Right hindlimb (tissue), 1 donor: Measurements from ENCODE around the gene FGFR3.

Experiments used
- DNase-seq: peaks from one replicate; pipeline ENCODE4 v3.0.0-alpha.2; 2018

The FGFR3 gene

DNA sequence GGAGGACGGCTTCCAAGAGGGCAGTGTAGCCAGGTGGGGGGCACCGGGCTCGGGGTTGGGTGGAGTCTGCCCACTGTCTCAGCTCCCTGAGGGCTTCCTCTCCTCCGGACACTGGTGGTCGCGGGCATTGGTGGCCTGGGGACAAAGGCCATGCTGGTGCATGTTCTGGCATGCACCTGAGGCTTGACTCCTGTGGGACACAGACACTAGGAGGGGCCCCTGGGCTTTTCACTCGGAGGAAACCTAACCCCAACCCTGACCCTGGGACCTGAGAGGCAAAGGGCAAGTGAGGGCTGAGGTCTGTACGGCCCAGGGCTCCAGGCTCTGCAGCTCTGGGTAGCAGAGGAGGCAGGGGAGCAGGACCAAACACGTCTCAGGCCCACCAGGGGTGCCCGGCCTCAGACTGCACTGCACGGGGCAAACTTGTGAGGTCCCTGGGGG is 22.3 kb upstream of the FGFR3 start:
- DNase-seq = no peak

DNA sequence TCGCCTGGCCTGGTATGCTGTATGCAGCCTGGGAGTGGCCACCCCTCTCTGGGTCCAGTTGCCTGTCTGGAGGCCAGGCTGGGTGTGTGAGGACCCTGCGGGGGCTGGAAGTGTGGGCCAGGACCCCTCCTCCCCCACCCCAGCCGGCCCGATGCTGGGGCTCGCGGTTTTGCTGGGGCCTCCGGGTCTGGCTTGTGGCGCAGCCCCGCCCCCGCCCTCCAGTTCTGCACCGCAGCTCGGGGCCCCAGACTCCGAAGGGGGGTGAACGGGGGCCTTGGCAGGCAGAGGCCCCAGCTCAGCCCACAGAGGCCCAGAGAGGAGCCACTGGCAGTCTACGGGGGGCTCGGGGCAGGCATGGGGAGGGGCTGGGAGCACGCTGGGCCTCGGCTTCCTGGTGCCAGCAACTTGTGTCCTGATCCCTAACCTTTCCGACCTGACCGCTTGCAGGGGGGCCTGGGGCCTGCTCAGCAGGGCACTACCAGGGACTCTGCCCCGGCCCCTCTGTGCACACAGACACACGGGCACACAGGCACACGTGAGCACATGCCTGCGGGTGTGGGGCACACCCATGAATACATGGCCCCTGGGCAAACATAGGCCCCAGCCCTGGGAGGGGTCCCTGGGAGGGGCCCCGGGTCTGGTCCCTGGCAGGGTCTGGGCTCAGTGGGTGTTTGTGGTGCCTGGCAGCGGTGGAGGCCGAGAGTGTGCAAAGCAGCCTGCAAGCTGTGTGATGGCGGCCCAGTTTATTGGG is 21.4 kb upstream of the FGFR3 start:
- peak; percentile 64 for DNase-seq

DNA sequence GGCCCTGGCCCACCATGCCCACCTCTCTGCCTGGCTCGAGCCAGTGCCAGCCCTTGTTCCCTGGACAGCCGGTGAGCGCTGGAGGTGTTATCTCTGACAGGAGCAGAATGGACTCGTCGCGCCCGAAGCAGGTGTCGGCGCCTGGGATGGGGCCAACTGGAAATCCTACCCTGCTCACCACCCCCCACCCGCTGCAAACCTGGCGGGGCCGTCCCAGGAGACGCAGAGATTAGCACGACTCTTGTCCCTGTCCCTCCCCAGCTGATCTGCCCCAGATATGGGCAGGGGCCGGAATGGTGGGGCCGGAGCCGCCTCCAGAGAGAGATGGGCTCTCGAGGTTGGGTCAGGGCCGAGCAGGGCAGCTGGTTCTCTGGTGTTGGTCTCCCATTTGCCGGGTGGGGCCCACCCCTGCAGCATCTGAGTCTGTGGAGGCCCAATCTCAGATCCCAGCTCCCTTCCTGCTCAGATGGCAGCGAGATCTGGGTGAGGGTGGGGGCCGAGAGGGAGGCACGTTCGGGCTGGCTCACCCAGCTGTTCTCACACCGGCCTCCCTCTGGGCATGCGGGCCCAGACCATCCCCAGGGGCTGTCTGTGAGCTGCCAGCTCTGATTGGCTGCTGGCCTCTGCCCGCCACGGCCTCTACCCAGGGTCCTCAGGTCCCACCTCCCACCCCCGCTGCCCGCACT is 20.1 kb upstream of the FGFR3 start:
- DNase-seq = no peak

DNA sequence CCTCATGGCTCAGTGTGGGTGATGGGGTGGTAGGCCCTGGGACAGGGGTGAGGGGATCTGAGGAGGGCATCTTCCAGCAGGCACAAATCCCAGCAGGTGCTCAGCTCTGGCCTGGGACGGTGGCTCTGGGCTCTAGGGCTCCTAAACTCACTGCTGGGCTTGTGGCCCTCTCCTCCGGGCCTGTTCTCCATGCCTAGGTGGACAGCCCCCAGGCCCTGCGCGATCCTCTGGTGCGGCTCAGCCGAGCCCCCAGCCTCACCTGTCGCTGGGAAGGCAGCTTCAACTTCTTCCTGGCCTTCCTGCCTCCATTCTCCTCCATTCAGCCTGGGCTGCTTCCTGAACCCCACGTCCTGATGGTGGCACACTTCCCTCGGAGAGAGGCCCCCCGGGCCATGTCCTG is 19.3 kb upstream of the FGFR3 start:
- no peak for DNase-seq

DNA sequence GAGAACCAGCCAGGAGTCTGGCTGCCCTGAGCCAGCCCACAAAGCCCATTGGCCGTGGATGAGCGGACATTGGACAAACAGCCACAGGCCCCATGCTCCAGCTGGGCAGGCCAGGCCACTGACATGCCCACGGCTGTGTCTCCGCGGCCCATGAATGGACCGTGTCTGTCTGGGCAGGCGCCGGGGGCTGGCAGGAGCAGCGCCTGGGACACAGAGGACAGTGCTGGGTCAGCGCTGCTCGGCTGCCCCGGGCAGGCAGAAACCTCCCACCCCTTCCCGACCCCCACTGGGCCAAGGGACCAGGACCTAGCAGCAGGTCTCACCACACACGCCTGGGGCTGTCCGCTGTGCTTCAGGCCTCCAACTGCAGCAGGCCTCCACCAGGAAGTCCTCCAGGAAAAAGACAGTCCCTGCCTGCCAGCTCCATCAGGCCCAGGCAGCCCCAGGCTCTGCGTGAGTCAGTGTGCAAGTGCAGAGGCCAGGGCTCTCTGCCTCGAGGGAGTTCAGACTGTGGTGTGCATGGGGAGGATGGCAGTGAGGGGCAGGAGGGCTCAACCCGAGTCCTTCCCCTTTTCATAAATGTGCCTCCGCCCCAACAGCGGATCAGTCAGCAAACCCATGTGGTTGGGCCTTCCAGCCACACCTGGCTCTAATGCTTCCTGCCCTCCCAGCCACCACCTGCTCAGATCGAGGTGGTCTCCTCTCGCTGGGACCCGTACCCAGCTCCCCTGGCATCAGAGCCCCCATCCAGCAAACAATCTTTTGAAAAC is 17.2 kb upstream of the FGFR3 start:
- no peak for DNase-seq

DNA sequence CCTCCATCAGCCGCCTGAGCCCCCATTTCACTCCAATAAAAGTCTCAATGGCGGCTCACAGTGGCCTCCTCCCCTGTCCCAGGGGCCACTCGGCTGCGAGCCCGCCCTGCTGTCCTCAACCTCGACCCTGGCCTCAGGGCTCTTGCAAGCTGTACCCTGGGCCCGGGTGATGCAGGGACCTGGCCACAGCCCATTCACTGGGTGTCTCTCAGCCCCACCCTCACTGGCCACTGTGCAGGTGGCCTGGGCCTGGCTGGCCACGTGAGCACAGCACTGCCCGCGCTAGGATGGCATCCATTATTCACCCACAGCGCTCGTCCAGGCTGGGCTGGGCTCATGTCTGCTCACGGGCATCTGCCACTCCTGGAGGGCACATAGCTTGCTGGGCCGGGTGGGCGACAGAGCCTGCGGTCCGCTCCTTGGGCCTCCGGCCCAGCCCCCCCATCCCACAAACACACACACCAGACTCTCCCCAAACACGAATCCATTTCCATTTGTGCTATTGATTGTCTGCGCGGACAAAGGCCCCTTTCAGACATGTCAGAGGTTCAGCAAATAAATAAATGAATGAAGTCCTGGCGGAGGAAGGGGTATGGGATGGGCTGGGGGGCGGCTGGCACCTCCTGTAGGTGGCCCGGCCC is 16.5 kb upstream of the FGFR3 start:
- DNase-seq = no peak

DNA sequence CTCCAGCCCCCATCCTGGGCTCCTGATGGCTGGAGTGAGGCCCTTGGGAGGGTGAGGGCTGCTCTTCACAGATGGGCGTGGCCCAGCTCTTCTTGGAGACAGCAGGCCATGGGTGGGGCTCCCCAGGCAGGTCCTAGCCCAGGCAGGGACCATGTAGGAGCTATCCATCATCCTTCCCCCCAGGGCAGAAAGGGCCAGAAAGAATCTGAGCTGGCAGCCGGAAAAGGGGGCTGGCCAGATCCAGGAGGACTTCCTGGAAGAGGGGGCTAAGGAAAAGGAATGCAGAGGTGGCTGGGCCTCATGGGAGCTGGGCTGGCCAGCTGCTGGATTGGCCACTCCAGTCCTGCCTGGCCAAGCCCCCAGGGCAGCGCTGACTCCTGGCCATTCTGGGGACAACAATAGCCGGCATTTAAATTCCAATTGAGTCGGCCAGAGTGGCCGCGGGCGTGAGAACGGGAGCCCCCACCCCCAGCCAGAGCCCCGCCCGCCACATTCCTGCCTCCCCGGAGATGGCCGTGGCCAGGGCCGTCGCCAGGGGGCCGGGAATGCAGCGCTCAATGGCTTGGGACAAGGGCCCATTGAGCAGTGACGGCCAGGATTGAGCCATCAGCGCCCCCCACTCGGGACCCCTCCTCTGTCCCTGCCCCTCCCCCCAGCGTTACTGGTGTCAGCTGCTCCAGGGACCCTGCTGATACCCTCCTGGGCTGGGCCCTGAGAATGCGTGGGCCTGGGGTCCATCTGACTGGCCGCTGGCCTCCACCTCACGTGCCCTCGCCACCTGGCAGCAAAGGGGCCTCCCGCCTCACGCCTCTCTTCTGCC is 15.1 kb upstream of the FGFR3 start:
- no peak for DNase-seq

DNA sequence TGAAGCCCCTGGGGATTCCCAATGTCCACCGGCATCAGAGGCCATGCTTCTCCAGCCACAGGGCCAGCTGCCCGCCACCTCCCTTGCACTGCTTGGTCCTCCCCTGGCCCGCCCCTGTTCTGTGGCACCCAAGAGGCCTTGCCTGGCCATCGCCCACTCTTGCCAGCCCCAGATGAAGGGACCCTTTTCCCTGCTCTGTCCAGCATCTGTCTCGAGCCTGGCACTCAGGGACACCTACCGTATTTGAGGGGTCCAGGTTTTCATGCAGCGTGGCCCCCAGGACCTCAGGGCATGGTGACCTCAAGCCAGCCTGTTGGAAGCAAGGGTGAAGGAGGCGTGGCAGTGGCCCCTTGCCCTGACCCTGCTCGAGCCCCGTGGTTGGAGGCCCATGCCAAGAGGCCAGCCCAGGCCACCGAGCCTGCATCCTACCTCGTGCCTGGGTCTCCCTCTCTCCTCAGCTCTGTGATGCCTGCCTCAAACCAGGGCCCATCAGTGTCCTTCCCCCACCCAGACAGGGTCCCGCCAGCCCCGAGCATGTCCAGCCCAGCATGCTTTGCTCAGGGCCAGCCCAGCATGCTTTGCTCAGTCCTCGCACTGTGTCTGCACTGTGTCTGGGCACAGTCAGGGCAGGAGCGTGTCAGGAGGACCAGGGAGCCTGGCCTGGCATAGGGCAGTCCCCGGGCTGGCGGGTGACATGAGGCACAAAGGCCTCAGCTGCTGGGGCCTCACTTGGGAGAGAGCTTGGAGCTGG is 14.3 kb upstream of the FGFR3 start:
- no peak for DNase-seq

DNA sequence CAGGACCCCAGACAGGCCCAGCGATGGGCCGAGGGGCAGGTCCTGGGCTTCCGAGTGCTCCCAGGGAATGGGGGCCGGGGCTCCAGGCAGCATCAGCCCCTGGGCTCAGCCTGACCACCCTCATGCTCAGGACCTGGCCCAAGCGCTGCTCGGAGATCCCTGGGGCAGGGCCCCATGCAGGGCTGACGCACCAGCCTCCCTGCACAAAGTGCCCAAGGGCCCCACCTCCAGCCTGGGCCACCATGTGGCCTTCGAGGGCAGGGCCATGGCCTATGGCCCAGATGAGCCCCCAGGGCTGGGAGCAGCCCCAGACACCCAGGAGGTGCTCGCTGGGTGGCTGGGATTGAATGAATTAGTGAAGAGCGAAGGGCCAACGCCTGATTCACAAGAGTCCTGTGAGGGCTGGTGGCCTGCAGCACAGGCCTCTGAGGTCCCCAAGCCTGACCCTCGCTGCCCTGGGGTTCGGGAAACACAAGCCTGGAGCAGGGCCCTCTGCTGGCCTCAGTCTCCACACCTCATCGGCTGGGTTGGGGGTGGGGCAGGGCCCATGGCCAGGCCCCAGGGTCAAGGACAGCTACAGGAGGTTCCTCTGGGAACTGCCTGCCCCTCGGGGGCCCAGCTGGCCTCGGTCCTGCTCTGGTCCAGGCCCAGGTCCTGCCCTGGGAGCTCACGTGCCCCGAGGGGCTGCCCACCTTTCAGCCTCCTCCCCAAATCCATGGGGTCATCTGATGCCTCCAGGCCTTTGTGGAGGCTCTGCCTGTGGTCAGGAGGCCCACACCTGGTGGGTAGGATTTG is 13.3 kb upstream of the FGFR3 start:
- no peak for DNase-seq

DNA sequence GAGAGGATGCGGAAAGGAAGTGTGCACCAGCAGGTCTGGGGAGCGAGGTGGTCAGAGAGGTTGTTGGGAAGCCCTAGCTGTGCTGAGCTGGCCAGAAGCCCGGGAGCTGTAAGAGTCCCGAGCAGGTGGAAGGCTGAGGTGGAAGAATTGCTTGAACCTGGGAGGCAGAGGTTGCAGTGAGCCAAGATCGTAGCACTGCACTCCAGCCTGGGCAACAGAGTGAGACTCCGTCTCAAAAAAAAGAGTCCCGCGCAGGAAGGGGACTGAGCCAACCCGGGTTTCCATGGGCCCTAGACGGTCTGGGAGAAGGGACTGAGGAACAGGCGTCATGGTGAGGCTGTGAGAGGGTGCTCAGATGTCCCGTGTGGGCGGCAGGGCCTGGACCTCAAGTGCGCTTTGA is 12.7 kb upstream of the FGFR3 start:
- no peak for DNase-seq

DNA sequence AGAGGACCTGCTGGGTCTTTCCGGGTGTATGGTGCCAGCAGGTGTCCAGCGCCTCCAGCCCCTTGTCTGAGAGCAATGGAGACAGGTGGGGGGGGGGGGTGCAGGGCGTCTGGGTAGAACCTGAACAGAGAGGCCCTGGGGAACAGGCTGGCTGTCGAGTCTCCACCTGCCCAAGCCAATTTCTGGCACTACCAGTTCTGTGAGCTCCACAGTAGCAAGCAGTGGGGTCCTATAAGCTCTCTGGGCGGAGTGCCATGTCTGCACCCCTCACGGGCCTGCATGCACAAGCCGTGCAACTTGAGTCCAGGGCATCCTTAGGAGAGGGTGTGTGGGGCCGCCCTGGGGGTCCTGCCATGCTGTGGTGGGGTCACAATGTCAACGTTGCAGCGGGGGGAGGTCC is 10.1 kb upstream of the FGFR3 start:
- no peak for DNase-seq

DNA sequence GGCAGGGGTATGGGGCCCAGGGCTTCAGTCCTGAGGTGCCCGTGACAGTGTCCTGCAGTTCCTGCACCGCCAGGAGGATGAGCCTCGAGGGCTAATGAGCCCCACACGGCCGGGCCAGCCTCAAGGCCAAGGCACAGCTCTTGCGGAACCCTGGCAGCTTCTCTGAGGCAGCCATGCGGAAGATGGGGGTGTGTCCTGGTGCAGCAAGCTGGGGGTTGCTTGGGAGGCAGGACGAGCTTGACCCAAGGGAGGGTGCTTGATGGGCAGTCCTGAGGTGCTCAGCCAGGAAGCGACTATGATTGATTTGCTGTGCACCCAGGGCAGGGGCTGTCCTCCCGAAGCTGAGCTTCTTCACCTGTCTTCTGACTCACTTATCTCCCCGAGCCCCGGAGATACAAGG is 9.1 kb upstream of the FGFR3 start:
- DNase-seq = no peak

DNA sequence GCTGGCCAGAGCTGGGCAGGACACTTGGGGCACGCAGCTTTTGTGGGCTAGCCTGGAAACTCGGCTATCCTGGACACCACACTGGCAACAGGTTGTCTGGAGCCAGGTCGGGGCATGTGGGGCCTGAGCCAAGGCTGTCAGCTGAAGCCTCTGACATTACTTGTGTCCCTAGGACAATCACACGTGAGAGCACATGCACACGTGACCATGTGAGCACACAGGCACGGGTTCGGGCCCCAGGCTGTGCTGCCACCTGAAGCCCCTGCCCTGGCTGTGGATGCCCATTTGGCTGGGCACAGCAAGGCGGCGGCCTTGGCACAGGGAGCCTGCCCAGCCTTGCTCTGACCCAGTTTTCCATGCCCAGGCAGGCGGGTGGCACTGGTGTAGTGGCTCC is 8.7 kb upstream of the FGFR3 start:
- DNase-seq = no peak

DNA sequence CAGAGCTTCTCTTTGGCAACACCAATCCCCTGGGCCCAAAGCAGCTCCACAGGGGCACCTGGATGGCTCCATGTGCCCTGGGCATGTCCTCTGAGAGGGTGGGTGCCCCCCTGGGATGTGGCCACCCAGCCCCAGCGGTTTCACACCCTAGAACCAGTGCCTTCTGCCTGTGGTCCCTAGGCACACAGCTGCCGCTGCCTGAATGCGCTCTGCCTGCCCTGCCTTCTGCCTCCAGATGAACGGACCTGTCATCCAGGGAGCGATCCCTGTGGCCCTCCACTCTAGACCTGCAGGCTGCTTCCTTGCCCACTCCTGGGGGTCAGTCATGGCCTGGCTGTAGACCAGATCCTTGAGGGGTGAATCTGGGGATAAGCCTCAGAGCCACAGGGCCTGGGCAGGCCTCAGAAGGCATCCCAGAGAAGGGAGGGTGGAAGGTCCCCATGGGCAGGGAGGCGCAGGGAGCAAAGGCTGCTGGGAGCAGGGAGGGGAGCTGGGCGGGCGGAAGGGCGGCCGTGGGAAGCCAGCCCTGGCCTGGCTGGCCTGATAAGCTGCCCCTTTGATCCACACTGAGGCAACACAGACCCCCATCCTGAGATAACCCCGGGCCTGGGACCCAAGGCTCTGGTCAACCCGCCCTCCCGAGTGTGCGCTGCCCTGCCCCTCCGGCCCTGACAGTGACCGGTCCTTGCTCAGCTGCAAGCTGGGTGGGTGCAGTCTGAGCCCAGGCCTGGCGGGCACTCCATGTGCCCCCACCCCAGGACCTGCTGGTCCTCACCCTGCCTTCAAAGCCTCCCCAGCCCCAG is 8.1 kb upstream of the FGFR3 start:
- no peak for DNase-seq

DNA sequence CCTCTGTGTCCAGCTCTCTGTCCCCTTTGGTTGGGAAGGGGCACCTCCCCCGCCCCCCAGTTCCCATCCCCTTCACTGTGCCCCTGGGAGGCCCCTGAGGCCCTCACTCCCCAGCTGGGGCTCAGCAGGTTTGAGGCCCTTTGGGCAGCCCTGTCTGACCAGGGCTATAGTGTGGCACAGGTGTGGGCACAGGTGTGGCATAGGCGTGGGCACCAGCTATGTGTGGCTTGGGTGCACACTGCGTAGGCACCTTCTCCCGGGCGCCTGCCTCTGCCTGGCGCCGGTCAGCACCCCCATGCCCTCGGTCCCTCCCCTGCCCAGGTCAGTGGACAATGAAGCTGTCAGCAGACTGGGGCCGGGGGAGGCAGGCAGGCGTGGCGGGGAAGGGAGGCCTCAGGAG is 7.5 kb upstream of the FGFR3 start:
- DNase-seq = no peak

DNA sequence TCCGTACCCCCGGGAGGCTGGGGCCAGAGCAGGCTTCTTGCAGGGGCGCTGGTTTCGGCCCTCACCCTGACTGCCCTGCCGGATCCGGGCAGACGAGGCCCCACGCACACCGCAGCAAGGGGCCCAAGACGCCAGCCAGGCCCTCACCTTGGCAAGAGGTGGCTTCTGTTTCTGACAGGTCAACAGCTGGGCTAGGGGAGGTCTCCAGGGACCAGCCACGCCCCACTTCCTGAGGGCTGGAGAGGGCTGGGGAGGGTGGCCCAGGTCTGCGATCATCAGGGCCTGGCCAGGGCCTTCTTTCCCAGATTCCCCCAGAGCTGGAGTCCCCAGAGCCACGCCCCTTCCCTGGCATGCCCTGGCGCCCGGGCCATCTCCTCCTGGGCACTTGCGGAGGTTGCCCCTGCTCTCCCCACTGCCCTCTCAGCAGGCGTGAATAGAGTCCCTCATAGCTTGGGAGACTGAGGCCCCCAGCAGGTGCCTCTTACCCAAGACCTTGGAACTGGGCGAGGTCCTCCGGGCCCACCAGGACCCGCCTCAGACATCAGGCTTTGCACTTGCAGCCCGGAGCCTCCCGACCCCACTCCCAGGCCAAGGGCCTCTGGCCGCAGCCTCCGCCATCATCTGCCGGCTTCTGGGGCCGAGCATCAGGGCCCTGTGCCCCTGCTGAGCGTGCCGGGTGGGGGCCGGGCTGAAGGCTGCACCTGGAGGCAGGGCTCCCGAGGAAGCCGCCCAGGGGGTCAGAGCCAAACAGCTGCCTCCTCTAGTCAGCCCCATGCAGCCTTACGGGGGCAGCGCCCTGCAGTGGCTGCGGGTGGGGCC is 6.3 kb upstream of the FGFR3 start:
- no peak for DNase-seq

DNA sequence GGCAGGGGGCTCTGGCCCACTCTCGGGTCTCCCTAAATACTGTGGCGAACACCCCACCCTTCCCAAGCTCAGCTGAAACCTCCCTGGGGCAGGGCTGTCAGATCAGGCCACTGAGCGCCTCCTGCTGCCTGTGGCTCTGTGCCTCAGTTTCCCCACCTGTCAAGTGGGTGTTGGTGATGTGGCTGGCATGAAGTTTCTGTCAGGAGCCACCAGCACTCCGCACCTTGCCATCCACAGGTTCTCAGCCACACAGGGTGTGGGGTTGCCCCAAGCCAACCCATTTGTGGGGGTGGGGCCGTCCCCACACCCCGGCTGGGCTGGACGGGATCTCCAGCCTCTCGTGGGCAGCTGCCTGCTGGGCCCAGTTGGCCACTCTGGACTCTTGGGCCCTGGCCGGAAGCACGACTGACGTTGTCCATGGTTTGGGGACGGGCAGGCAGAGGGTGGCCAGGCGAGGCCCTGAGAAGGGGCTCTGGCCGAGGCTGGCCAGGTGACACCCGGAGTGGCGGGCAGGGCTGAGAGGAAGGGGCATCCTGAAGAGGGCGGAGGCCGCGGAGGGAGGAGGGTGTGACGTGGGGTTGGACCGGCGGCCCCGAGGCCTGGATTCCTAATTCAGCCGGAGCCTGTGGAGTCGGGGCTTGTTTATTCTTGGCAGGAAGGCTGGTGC is 5.5 kb upstream of the FGFR3 start:
- no peak for DNase-seq

DNA sequence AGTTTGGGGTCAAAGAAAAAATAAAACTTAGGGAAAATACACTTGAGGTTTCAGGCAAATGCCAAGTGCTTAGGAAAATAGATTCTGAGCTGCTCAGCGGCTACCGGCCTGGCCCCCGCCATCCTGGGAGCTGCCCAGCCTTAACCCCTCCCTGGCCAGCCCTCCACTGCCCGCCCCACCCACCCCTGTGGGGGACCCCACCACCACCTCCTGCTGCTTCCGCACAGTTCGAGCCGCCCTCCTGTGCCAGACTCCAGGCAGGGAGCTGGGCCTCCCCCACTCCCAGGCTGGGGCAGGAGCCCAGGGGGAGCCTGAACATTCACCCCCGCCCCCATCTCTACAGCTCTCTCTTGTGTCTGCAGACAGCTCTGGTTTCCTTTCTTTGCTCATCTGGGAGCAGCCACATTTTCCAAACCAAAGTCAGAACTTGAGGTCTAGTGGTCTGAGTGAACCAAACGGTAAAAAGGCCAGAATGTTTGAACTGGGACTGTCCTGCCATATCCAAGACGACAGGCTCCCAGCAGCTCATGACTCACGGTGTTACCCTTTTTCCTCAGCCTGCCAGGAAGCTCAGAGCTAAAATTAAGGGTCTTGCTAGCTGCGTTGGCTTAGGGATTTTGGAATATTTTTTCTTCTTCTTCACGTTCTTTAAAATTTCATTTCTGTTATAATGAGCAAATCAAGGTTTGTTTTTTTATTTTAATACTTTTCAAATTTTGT is 4.7 kb upstream of the FGFR3 start:
- peak; percentile 56 for DNase-seq
